GM06990 (cell line): ENCODE data around the gene FAM124A.
A peak's percentile ranks its signal among the peaks of the same experiment; 100 is the strongest.
"Not testable (repeated sequence)": the region's sequence is repeated elsewhere in the genome, so short reads cannot be mapped to it uniquely, and the experiment has no call there.

Experiments used
- DNase-seq: peaks from one replicate; pipeline ENCODE4 v3.0.0-alpha.2; 2011; ENCODE audit not compliant: insufficient read length; ENCODE audit errors: extremely low read depth
- H3K27me3 ChIP-seq: replicated peaks from 2 replicates; pipeline ENCODE4 v1.6.0; 2011; ENCODE audit warnings: low read length; ENCODE audit not compliant: control insufficient read depth, insufficient read depth
- H3K36me3 ChIP-seq: 2 replicates; pipeline ENCODE4 v1.5.1; 2011; ENCODE audit warnings: low read length; ENCODE audit not compliant: control insufficient read depth, insufficient read depth
- H3K4me3 ChIP-seq: replicated peaks from 2 replicates; pipeline ENCODE4 v1.5.1; 2011; ENCODE audit warnings: low read depth, mild to moderate bottlenecking, control low read depth, low read length
- TF ChIP-seq, protein P1 (sequence below): IDR thresholded peaks from 2 replicates; pipeline ENCODE4 v1.5.1; 2011; ENCODE audit warnings: low read length, control low read depth, mild to moderate bottlenecking, inconsistent platforms; ENCODE audit not compliant: insufficient read depth, poor library complexity, severe bottlenecking

The FAM124A gene

DNA sequence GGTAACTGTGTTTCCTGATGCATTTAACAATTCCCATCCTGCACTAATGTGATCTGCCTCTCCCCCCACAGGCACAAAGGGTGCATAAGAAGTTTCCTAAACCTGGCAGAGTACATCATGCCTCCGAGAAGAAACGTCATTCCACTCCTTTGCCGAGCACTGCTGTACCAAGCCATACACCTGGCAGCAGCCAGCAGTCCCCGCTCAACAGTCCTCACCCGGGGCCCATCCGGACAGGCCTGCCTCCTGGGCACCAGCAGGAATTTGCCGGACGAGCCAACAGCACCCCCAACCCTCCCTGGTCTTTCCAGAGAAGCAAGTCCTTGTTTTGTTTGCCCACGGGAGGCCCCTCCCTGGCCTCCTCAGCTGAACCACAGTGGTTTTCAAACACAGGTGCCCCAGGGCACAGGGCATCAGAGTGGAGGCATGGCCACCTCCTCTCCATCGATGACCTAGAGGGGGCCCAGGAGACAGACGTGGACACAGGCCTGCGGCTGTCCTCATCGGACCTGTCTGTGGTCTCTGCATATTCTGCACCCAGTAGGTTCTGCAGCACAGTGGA is 58.3 kb downstream of the FAM124A start:
- no peak for DNase-seq
- H3K4me3 ChIP-seq: no peak overlapping the region
- TF ChIP-seq, protein P1, sequence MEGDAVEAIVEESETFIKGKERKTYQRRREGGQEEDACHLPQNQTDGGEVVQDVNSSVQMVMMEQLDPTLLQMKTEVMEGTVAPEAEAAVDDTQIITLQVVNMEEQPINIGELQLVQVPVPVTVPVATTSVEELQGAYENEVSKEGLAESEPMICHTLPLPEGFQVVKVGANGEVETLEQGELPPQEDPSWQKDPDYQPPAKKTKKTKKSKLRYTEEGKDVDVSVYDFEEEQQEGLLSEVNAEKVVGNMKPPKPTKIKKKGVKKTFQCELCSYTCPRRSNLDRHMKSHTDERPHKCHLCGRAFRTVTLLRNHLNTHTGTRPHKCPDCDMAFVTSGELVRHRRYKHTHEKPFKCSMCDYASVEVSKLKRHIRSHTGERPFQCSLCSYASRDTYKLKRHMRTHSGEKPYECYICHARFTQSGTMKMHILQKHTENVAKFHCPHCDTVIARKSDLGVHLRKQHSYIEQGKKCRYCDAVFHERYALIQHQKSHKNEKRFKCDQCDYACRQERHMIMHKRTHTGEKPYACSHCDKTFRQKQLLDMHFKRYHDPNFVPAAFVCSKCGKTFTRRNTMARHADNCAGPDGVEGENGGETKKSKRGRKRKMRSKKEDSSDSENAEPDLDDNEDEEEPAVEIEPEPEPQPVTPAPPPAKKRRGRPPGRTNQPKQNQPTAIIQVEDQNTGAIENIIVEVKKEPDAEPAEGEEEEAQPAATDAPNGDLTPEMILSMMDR: no peak
- H3K27me3 ChIP-seq: no peaks in the 10 kb centered on the region; the same call in none of the 2 replicates
- H3K36me3 ChIP-seq: no peaks in the 10 kb centered on the region

DNA sequence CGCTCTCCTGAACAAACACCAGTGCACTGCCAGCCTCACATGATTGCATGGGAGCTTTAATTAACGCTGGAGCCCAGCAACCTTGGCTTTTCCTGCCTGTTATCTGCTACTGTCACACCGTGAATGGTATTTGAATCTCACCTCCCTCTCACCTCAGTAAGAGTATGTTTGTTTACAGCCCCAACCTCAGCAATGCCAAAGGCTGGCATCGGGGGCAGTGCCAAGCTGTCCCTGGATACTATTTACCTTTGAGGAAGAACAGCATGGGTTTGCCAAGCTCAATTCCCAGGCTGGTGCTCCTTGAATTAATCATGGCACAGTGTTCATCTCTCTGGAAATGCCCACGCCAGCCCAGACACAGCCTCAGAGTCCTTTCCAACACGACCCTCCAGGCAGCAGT is 60.1 kb downstream of the FAM124A start:
- no peaks in the 10 kb centered on the region; the same call in none of the 2 replicates for H3K27me3 ChIP-seq
- H3K36me3 ChIP-seq: no peaks in the 10 kb centered on the region
- H3K4me3 ChIP-seq: no peak overlapping the region
- DNase-seq: no peak
- TF ChIP-seq, protein P1: no peak

DNA sequence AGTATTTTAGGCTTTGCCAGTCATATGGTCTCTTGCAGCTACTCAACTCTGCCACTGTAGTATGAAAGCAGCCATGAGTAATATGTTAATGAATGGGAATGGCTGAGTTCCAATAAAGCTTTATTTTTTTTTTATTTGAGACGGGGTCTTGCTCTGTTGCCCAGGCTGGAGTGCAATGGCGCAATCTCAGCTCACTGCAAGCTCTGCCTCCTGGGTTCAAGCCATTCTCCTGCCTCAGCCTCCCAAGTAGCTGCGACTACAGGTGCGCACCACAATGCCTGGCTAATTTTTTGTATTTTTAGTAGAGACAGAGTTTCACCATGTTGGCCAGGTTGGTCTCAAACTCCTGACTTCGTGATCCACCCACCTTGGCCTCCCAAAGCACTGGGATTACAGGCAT is 60.7 kb downstream of the FAM124A start:
- H3K36me3 ChIP-seq, H3K4me3 ChIP-seq: not testable (repeated sequence)

DNA sequence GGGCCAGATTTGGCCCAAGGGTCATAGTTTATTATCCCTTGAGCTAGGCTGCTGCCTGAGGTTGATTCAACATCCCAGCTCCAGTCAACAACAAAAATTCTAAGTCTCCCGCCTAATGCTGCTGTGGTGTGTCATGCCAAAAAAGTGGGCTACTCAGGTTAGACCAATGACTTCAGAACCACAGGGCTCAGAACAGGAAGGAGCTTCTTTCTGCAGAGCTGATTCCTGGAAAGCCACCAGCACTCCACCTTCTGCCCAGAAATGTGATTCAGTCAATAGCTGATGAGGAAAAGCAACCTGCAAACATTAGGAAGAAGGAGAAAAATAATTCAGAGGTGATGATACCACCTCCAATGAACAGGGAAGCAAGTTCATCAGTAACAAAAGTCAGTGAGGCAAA is 61.2 kb downstream of the FAM124A start:
- Histone ChIP-seq H3K36me3 (no peaks in the 10 kb centered on the region), H3K4me3 (no peak overlapping the region), H3K27me3 (no peaks in the 10 kb centered on the region; the same call in none of the 2 replicates)
- no peak for DNase-seq
- TF ChIP-seq, protein P1: no peak

More for the DNA sequence above, 60.7 kb downstream of the FAM124A start:
- not testable (repeated sequence) for H3K27me3 ChIP-seq, DNase-seq

DNA sequence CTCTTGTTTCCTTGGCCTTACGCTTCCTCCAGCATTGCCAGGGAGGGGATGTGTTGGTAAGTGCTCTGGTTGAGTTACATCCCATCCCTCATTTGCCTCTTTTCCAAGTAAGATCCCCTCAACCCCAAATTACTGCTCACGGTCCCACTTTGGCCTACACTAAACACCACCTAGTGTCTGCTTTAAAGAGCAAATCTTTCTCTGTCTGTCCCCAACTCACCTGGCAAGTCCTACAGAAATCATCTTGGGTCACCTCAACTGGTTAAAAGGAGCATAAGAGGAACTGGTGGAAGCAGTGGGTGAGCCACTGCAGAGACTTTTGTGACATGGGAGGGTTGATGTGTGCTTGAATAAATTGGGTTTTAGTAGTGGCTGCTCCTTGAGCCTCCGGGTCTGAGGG is 62.1 kb downstream of the FAM124A start:
- Histone ChIP-seq H3K4me3 (no peak overlapping the region), H3K36me3 (no peaks in the 10 kb centered on the region), H3K27me3 (no peaks in the 10 kb centered on the region; the same call in 1 of the 2 replicates)
- TF ChIP-seq, protein P1: no peak
- no peak for DNase-seq

DNA sequence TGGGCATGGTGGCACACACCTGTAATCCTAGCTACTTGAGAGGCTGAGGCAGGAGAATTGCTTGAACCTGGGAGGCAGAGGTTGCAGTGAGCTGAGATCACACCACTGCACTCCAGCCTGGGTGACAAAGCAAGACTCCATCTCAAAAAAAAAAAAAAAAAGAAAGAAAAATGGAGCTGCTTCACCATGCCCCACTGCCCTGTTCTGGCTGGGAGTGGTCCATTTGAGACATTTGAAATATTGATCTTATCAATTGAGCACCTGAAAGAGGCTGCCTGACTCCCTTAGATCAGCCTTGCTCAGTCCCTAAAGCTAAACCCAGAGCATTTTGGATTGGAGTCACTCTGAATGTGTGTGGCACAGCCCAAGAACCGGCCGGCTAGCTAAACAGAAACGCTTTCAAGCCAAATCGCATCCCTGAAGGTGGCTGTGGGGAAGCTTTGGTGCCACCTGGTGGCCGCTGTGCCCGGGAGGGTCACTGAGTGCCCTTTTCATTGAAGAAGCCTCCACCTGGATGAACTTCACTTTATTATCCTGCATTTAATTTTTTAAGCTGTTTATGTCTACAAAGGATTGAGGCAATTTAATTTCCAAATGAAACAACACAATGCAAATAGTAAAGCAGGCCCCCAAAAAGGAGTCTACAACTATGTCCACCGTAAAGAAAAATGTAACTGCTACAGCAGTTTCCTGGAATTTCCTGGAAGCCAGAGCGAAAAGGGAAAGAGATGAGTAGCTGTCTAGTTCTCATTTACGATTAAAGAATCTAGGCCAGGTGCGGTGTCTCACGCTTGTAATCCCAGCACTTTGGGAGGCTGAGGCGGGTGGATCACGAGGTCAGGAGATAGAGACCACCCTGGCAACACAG is 64.2 kb downstream of the FAM124A start:
- Histone ChIP-seq H3K36me3 (no peaks in the 10 kb centered on the region), H3K27me3 (no peaks in the 10 kb centered on the region; the same call in 1 of the 2 replicates), H3K4me3 (no peak overlapping the region)
- DNase-seq: peak; percentile 58
- TF ChIP-seq, protein P1: peak; percentile 97
